Measurements from ENCODE around the gene CISD1. TPM values are rescaled to one million over a fixed set of nuclear protein-coding genes. Genes with fewer than 3 reads are reported as not detected.
"Not testable (repeated sequence)": the region's sequence is repeated elsewhere in the genome, so short reads cannot be mapped to it uniquely, and the experiment has no call there.

The CISD1 gene
- total RNA-seq, 1 donor from 2014 or later: 23.7 TPM

DNA sequence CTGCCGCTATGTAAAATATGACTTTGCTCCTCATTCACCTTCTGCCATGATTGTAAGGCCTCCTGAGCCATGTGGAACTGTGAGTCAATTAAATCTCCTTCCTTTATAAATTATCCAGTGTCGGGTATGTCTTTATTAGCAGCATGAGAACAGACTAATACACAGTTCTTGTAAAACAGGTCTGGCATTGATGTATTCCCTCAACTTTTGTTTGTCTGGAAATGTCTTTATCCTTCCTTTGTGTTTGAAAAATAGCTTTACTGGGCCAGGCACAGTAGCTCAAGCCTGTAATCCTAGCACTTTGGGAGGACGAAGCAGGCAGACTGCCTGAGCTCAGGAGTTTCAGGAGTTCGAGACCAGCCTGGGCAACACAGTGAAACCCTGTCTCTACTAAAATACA, 15.8 kb upstream of the CISD1 start:
- Histone ChIP-seq H3K4me1 (no peaks in the 10 kb centered on the region), H3K9me3 (no peaks in the 10 kb centered on the region), H3K36me3 (no peaks in the 10 kb centered on the region), H3K27ac (no peak overlapping the region), H3K27me3 (no peaks in the 10 kb centered on the region), H3K4me3 (no peak overlapping the region)
- TF ChIP-seq, protein P1, sequence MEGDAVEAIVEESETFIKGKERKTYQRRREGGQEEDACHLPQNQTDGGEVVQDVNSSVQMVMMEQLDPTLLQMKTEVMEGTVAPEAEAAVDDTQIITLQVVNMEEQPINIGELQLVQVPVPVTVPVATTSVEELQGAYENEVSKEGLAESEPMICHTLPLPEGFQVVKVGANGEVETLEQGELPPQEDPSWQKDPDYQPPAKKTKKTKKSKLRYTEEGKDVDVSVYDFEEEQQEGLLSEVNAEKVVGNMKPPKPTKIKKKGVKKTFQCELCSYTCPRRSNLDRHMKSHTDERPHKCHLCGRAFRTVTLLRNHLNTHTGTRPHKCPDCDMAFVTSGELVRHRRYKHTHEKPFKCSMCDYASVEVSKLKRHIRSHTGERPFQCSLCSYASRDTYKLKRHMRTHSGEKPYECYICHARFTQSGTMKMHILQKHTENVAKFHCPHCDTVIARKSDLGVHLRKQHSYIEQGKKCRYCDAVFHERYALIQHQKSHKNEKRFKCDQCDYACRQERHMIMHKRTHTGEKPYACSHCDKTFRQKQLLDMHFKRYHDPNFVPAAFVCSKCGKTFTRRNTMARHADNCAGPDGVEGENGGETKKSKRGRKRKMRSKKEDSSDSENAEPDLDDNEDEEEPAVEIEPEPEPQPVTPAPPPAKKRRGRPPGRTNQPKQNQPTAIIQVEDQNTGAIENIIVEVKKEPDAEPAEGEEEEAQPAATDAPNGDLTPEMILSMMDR (IDR thresholded peaks at IDR 0.05): no peak
- no peak for DNase-seq
- no peak for ATAC-seq
- intact Hi-C loops (cut with DNase I): no loop called here

DNA sequence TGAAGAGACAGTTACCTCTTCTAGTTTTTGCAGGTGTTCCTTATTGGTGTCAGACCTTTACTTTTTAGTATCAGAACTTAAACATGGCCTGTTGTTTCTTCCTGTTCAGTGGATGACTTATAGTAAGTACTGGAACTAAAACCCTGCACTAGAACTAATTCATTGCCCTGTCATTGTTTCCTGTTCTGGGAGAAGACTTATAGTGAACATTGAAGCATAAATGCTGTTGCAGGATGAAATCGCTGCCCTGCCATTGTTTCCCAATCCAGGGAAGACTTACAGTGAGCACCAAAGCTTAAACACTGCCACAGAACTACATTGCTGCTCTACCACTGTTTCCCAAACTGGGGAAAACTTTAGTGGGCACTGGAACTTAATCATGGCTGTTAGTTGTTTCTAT, 14.3 kb upstream of the CISD1 start:
- intact Hi-C loops (cut with DNase I): no loop called here
- Histone ChIP-seq H3K4me3 (no peak overlapping the region), H3K27me3 (no peaks in the 10 kb centered on the region), H3K9me3 (no peaks in the 10 kb centered on the region), H3K27ac (no peak overlapping the region), H3K36me3 (no peaks in the 10 kb centered on the region), H3K4me1 (no peaks in the 10 kb centered on the region)
- DNase-seq (no peak), ATAC-seq (no peak)
- TF ChIP-seq, protein P1 (IDR thresholded peaks at IDR 0.05): no peak

DNA sequence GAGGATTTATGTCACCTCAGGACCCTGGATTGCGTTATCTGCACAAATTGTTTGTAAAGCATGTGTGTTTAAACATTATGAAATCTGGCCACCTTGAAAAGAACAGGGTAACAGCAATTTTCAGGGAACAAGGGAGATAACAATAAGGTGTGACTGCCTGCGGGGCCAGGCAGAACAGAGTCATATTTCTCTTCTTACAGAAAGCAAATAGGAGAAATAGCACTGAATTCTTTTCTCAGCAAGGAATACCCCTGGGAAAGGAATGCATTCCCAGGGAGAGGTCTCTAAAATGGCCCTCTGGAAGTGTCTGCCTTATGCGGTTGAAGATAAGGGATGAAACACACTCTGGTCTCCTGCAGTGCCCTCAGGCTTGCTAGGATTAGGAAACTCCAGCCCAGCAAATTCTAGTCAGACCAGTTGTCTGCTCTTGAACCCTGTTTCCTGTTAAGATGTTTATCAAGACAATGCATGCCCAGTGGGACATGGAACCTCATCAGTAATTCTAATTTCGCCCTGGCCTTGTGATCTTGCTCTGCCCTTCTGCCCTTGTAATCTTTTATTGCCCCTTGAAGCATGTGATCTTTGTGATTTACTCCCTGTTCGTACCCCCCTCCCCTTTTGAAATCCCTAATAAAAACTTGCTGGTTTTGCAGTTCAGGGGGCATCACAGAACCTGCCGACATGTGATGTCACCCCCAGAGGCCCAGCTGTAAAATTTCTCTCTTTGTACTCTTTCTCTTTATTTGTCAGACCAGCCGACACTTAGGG, 12.8 kb upstream of the CISD1 start:
- H3K9me3 ChIP-seq; H3K4me3 ChIP-seq; intact Hi-C loops (cut with DNase I); DNase-seq; H3K27me3 ChIP-seq; H3K27ac ChIP-seq; H3K36me3 ChIP-seq; ATAC-seq; H3K4me1 ChIP-seq: not testable (repeated sequence)

DNA sequence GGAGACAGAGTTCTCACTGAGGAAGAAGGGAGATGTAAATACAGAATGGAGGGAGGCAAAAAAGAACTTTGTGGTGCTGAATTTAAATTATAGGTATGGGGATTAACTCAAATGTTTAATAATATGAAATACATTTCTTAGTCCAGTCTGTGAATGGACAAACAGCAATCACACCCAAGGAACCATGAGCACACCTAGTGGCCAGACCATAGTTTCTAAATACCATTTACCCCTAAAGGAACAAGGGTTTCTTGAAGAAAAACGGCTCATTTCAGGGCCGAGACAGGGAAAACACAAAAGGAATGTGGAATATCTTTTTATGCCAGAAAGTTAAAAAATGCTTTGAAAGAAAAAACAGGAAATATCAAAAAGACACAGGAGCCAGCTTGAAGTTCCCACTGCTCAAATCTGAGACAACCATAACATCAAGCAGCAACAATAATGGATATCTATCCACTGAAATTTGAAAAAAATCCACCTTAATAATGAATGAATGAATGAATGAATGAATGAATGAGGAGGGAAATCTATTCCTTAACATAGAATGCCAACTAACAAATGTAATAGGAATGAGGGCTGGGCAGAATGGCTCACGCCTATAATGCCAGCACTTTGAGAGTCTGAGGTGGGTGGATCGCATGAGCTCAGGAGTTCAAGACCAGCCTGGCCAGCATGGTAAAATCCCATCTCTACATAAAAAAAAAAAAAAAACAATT, 9.8 kb upstream of the CISD1 start:
- intact Hi-C loops (cut with DNase I): no loop called here
- no peaks in the 10 kb centered on the region for H3K36me3 ChIP-seq
- no peak overlapping the region for H3K4me3 ChIP-seq
- no peak overlapping the region for H3K27ac ChIP-seq
- no peaks in the 10 kb centered on the region for H3K27me3 ChIP-seq
- no peaks in the 10 kb centered on the region for H3K9me3 ChIP-seq
- TF ChIP-seq, protein P1 (IDR thresholded peaks at IDR 0.05): no peak
- DNase-seq (no peak), ATAC-seq (no peak)
- no peaks in the 10 kb centered on the region for H3K4me1 ChIP-seq

DNA sequence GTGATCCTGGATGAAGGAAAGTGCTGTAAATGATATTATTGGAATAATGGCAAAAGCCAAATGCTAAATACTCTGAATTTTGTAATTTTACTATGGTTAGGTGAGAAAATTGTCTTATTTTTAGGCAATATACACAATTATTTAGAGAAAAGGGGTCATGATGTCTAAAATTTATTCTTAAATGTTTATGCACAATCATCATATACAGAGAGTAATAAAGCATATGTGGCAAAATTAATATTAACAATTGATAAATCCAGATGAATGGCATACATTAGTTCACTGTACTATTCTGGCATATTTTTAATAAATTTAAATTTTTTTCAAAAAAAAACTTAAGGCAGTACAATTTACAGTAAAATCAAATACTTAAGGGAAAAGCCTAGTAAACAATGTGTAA, 8.6 kb upstream of the CISD1 start:
- TF ChIP-seq, protein P1 (IDR thresholded peaks at IDR 0.05): no peak
- no peak for DNase-seq
- no peaks in the 10 kb centered on the region for H3K27me3 ChIP-seq
- no peaks in the 10 kb centered on the region for H3K36me3 ChIP-seq
- intact Hi-C loops (cut with DNase I): no loop called here
- no peak overlapping the region for H3K4me3 ChIP-seq
- no peaks in the 10 kb centered on the region for H3K9me3 ChIP-seq
- no peak for ATAC-seq
- H3K4me1 ChIP-seq: peaks cover 9% of the 10 kb centered on the region
- no peak overlapping the region for H3K27ac ChIP-seq

DNA sequence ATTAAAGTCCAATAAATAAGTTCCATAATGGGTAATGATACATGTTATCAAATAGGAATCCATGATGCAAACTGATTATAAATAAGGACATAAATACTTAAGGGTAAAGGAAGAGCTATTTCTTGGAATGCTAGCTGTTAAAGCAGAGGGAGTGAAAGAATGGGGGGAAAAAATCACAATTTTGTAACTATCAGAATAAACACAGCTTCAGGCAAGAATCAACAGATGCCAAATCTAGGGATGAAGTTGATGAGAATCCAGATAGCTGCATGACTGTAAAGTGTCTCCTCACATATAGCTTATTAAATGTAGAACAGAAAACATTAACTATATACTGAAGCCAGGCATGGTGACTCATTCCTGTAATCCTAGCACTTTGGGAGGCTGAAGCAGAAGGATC, 6.2 kb upstream of the CISD1 start:
- DNase-seq (no peak), ATAC-seq (no peak)
- intact Hi-C loops (cut with DNase I): no loop called here
- Histone ChIP-seq H3K27ac (no peak overlapping the region), H3K4me3 (no peak overlapping the region), H3K9me3 (no peaks in the 10 kb centered on the region), H3K4me1 (peaks cover 17% of the 10 kb centered on the region), H3K27me3 (no peaks in the 10 kb centered on the region), H3K36me3 (no peaks in the 10 kb centered on the region)
- TF ChIP-seq, protein P1 (IDR thresholded peaks at IDR 0.05): no peak

Data from upper lobe of right lung (tissue), 1 donor.